GM19023 (cell line): ENCODE results near the gene SLIT3.

Experiments used
- ATAC-seq: cut with Tn5 transposase; IDR thresholded peaks from one replicate; pipeline ENCODE4 v1.9.1; 2021; ENCODE audit warnings: mild to moderate bottlenecking, moderate library complexity; ENCODE audit not compliant: unreplicated experiment

The SLIT3 gene

GRCh38 chr5:169272111-169272510 is 28.8 kb downstream of the SLIT3 start:
- ATAC-seq: no peak

- ATAC-seq: no peak
These were observed 30.1 kb downstream of the SLIT3 start for GRCh38 chr5:169270827-169271226.

- no peak for ATAC-seq
These were observed 32.9 kb downstream of the SLIT3 start for GRCh38 chr5:169268019-169268418.

GRCh38 chr5:169265888-169266287 is 35.1 kb downstream of the SLIT3 start:
- no peak for ATAC-seq

GRCh38 chr5:169263591-169263990 is 37.3 kb downstream of the SLIT3 start:
- ATAC-seq: no peak

- no peak for ATAC-seq
These were observed 39.9 kb downstream of the SLIT3 start for GRCh38 chr5:169260896-169261569.

- no peak for ATAC-seq
These were observed 42.5 kb downstream of the SLIT3 start for GRCh38 chr5:169258372-169259000.

- ATAC-seq: no peak
These were observed 44.7 kb downstream of the SLIT3 start for GRCh38 chr5:169256191-169256590.

- no peak for ATAC-seq
These were observed 47.9 kb downstream of the SLIT3 start for GRCh38 chr5:169253071-169253470.

GRCh38 chr5:169251333-169252084 is 49.4 kb downstream of the SLIT3 start:
- no peak for ATAC-seq

GRCh38 chr5:169250887-169251286 is 50.1 kb downstream of the SLIT3 start:
- ATAC-seq: no peak

- no peak for ATAC-seq
These were observed 51.9 kb downstream of the SLIT3 start for GRCh38 chr5:169248996-169249395.

GRCh38 chr5:169248550-169248949 is 52.4 kb downstream of the SLIT3 start:
- no peak for ATAC-seq

GRCh38 chr5:169244812-169245211 is 56.1 kb downstream of the SLIT3 start:
- ATAC-seq: no peak

GRCh38 chr5:169243651-169244422 is 57.1 kb downstream of the SLIT3 start:
- no peak for ATAC-seq

- no peak for ATAC-seq
These were observed 58.1 kb downstream of the SLIT3 start for GRCh38 chr5:169242849-169243186.

GRCh38 chr5:169242175-169242848 is 58.6 kb downstream of the SLIT3 start:
- ATAC-seq: no peak

- no peak for ATAC-seq
These were observed 71.5 kb downstream of the SLIT3 start for GRCh38 chr5:169229342-169229892.

GRCh38 chr5:169226895-169227294 is 74.0 kb downstream of the SLIT3 start:
- ATAC-seq: no peak

GRCh38 chr5:169225830-169226356 is 75.0 kb downstream of the SLIT3 start:
- no peak for ATAC-seq
